Loucy (cell line): ENCODE measurements around the gene GBF1.

Source experiments
- H2AFZ ChIP-seq: fragments of 200-600 bp; sonication (generic); 2 replicates; pipeline ENCODE4 v1.6.0; 2016; ENCODE audit warnings: antibody characterized with exemption, mild to moderate bottlenecking, low read length, moderate library complexity
- H3F3A ChIP-seq: fragments of 200-600 bp; 2 replicates; pipeline ENCODE4 v1.6.0; 2016; ENCODE audit warnings: antibody characterized with exemption, low read depth, mild to moderate bottlenecking
- H3K27me3 ChIP-seq: fragments of 200-600 bp; sonication (generic); 2 replicates; pipeline ENCODE4 v1.6.1; 2014; ENCODE audit warnings: low read length, mild to moderate bottlenecking; ENCODE audit not compliant: insufficient read depth, poor library complexity, severe bottlenecking
- H3K36me3 ChIP-seq: fragments of 200-600 bp; sonication (generic); 2 replicates; pipeline ENCODE4 v1.6.1; 2016; ENCODE audit warnings: low read length; ENCODE audit not compliant: insufficient read depth
- H3K4me1 ChIP-seq: fragments of 200-600 bp; sonication (generic); 2 replicates; pipeline ENCODE4 v1.5.1; 2014; ENCODE audit warnings: low read length, mild to moderate bottlenecking; ENCODE audit not compliant: insufficient read depth, poor library complexity, severe bottlenecking
- H3K4me2 ChIP-seq: fragments of 200-600 bp; sonication (generic); 2 replicates; pipeline ENCODE4 v1.6.0; 2014; ENCODE audit warnings: antibody characterized with exemption, low read length, low read depth, mild to moderate bottlenecking; ENCODE audit not compliant: poor library complexity, severe bottlenecking
- H3K4me3 ChIP-seq: fragments of 200-600 bp; sonication (generic); 2 replicates; pipeline ENCODE4 v1.5.1; 2014; ENCODE audit warnings: low read length, mild to moderate bottlenecking, mixed read lengths; ENCODE audit not compliant: poor library complexity, severe bottlenecking
- H3K79me2 ChIP-seq: fragments of 200-600 bp; sonication (generic); 2 replicates; pipeline ENCODE4 v1.6.1; 2014; ENCODE audit warnings: low read length; ENCODE audit not compliant: insufficient read depth
- H3K9ac ChIP-seq: fragments of 200-600 bp; sonication (generic); 2 replicates; pipeline ENCODE4 v1.6.0; 2014; ENCODE audit warnings: mild to moderate bottlenecking, low read depth, low read length, moderate library complexity; ENCODE audit not compliant: poor library complexity, severe bottlenecking
- H3K9me2 ChIP-seq: fragments of 200-600 bp; sonication (generic); replicated peaks from 2 replicates; pipeline ENCODE4 v1.6.1; 2016; ENCODE audit warnings: low read depth, low read length, mixed read lengths
- H3K9me3 ChIP-seq: fragments of 200-600 bp; sonication (generic); 2 replicates; pipeline ENCODE4 v1.6.1; 2014; ENCODE audit warnings: mild to moderate bottlenecking, antibody characterized with exemption, low read length, low read depth; ENCODE audit not compliant: insufficient read depth
- H4K20me1 ChIP-seq: fragments of 200-600 bp; sonication (generic); 2 replicates; pipeline ENCODE4 v1.6.0; 2014; ENCODE audit warnings: antibody characterized with exemption, low read length, mild to moderate bottlenecking; ENCODE audit not compliant: insufficient read depth, poor library complexity, severe bottlenecking
- EZH2phosphoT487 ChIP-seq: fragments of 200-600 bp; IDR thresholded peaks from 2 replicates; pipeline ENCODE4 v1.6.1; 2018; ENCODE audit warnings: antibody characterized with exemption, mild to moderate bottlenecking, moderate library complexity, borderline replicate concordance
- TF ChIP-seq, protein P1 (sequence below): fragments of 200-600 bp; sonication (generic); conservative IDR thresholded peaks from 2 replicates; pipeline ENCODE4 v1.5.1; 2014; ENCODE audit warnings: mild to moderate bottlenecking, antibody characterized with exemption, low read length

Gene GBF1

DNA sequence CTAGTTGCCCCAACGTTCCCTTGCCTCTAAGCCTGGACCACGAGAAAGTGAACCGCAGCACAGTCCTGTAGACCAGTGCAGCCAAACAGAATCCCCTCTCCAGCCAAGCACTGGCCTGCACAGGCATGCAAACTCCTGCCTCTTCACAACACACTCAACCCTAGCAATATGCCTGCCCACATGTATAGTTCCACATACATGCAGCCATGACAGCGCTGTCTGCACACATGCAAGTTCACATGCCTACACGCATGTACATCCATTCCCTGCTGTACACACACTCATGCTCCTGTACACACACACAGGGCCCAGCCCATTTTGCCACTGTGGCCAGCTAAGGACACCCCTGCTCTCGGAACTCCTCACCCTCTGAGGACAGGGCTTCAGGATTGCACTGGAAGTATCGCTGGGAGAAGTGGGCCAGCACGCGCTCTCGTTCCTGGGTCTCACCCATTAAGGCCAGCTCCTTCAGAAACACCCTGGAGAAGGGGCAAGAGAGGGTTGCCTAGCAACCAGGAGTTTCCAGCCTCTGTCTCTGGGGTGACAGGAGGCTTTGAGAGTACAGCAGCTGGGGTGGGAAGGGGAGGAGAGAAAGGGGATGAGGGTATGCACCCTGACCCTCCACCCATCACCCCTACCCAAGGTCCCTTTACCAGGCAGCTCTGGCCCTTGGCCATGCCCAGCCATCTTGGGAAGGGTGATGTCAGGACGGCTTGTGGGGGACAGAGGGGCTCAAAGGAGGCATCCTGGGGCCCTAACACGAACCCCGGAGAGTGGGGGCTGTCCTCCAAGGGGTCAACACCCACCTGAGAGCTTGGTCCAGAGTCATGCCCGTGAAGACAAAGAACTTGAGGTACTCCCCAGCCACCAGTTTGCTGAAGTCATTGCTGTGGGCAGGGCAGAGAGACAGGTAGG lies 166.3 kb downstream of the GBF1 start:
- Histone ChIP-seq H3K27me3 (peaks cover 25% of the 10 kb centered on the region), H3K9me3 (no peaks in the 10 kb centered on the region), H3K9ac (no peak overlapping the region), H3F3A (no peaks in the 10 kb centered on the region), H3K4me3 (no peak overlapping the region), H2AFZ (no peak overlapping the region), H3K79me2 (no peaks in the 10 kb centered on the region), H4K20me1 (no peaks in the 10 kb centered on the region), H3K4me1 (no peaks in the 10 kb centered on the region), H3K9me2 (no peaks in the 10 kb centered on the region), H3K36me3 (no peaks in the 10 kb centered on the region), H3K4me2 (no peak overlapping the region)
- TF ChIP-seq, protein P1, sequence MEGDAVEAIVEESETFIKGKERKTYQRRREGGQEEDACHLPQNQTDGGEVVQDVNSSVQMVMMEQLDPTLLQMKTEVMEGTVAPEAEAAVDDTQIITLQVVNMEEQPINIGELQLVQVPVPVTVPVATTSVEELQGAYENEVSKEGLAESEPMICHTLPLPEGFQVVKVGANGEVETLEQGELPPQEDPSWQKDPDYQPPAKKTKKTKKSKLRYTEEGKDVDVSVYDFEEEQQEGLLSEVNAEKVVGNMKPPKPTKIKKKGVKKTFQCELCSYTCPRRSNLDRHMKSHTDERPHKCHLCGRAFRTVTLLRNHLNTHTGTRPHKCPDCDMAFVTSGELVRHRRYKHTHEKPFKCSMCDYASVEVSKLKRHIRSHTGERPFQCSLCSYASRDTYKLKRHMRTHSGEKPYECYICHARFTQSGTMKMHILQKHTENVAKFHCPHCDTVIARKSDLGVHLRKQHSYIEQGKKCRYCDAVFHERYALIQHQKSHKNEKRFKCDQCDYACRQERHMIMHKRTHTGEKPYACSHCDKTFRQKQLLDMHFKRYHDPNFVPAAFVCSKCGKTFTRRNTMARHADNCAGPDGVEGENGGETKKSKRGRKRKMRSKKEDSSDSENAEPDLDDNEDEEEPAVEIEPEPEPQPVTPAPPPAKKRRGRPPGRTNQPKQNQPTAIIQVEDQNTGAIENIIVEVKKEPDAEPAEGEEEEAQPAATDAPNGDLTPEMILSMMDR: no peak
- no peak for TF ChIP-seq EZH2phosphoT487

DNA sequence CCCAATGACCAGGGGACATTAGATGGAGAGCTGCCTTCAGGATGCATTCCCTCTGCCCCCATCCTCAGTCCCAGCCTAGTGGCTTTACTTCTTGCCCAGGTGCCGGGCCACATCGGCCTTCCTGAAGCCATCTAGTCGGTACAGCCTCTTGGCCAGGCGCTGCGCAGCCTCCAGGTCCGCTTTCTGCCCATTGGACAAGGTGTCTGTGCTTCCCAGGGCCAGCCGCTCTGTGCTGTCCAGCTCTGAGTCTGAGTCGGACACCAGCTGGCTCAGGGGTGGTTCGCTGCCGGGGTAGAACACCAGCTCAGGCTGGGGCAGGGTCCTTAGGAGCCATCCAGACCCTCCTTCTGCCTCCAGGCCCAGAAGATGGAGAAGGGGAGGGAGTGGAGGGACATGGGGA lies 167.0 kb downstream of the GBF1 start:
- no peaks in the 10 kb centered on the region for H4K20me1 ChIP-seq
- no peaks in the 10 kb centered on the region for H3K9me2 ChIP-seq
- no peaks in the 10 kb centered on the region for H3K79me2 ChIP-seq
- no peaks in the 10 kb centered on the region for H3F3A ChIP-seq
- H3K9ac ChIP-seq: no peak overlapping the region
- TF ChIP-seq, protein P1: no peak
- no peak for TF ChIP-seq EZH2phosphoT487
- no peaks in the 10 kb centered on the region for H3K9me3 ChIP-seq
- H3K4me2 ChIP-seq: no peak overlapping the region
- H2AFZ ChIP-seq: no peak overlapping the region
- H3K4me1 ChIP-seq: no peaks in the 10 kb centered on the region
- peaks cover 25% of the 10 kb centered on the region for H3K27me3 ChIP-seq
- H3K4me3 ChIP-seq: no peak overlapping the region
- H3K36me3 ChIP-seq: no peaks in the 10 kb centered on the region

DNA sequence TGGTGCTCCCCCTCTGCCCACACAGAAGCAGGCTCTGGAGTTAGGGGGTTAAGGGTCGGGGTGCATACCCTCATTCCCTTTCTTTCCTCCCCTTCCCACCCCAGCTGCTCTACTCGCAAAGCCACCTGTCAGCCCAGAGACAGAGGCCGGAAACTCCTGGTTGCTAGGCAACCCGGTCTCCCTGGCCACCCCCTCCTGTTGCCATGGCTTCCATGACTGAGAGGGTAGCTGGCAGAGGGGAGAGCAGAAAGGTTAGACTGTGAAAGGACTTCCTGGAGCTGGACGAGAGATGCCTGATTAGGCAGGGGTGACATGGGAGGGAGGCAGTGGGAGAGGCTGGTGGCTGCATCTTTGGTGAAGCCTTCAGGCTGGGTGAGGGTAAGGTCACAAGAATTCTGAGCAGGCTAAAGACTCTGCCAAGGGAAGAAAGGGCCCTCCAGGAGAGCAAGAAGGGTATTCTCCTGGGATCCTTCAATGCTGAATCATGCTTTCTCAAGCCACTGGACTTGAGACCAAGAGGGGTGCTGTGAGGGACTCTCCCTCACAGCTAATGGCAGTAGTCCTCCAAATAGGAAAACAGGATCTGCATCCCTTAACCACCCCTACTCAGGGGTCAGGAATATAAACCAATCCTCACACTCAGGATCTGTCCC lies 167.8 kb downstream of the GBF1 start:
- H3K9me3 ChIP-seq: no peaks in the 10 kb centered on the region
- H4K20me1 ChIP-seq: no peaks in the 10 kb centered on the region
- H3K27me3 ChIP-seq: peaks cover 25% of the 10 kb centered on the region
- no peak overlapping the region for H3K4me2 ChIP-seq
- H3F3A ChIP-seq: no peaks in the 10 kb centered on the region
- TF ChIP-seq, protein P1: no peak
- no peak for TF ChIP-seq EZH2phosphoT487
- no peaks in the 10 kb centered on the region for H3K9me2 ChIP-seq
- no peak overlapping the region for H3K9ac ChIP-seq
- no peaks in the 10 kb centered on the region for H3K79me2 ChIP-seq
- no peak overlapping the region for H2AFZ ChIP-seq
- H3K4me1 ChIP-seq: no peaks in the 10 kb centered on the region
- no peak overlapping the region for H3K4me3 ChIP-seq
- H3K36me3 ChIP-seq: no peaks in the 10 kb centered on the region
